Stomach (tissue), 9 donors: ENCODE measurements around the gene PAX5. TPM values are rescaled to one million over a fixed set of nuclear protein-coding genes. Genes with fewer than 3 reads are reported as not detected.
A peak's percentile ranks its signal among the peaks of the same experiment; 100 is the strongest.

Experiments used
- DNase-seq, 2 donors: peaks; one replicate each; pipeline versions ENCODE4 v3.0.0 to v3.0.0-alpha.2; 2013 to 2019
- H3K27ac ChIP-seq, 5 donors: fragments of 200-600 bp in 4 of 5; sonication (generic) in 4 of 5; one replicate each; pipeline ENCODE4 v1.5.1; 2013 to 2019; ENCODE audit warnings: mild to moderate bottlenecking in 1 of 5, moderate library complexity in 1 of 5
- H3K27me3 ChIP-seq, 3 donors: fragments of 200-600 bp; sonication (generic); one replicate each; pipeline ENCODE4 v1.5.1; 2017 to 2019; ENCODE audit warnings: mixed run types in 1 of 3
- H3K36me3 ChIP-seq, 4 donors: fragments of 200-600 bp; sonication (generic); 1 replicate in 3 of 4; 2 replicates in 1 of 4; pipeline ENCODE4 v1.5.1; 2016 to 2019
- H3K4me1 ChIP-seq, 4 donors: fragments of 200-600 bp; sonication (generic); one replicate each; pipeline ENCODE4 v1.5.1; 2016 to 2019
- H3K4me3 ChIP-seq, 4 donors: fragments of 200-600 bp; sonication (generic) in 3 of 4; one replicate each; pipeline ENCODE4 v1.5.1; 2016 to 2019; ENCODE audit warnings: mild to moderate bottlenecking in 1 of 4
- H3K9me3 ChIP-seq, 4 donors: fragments of 200-600 bp; sonication (generic); one replicate each; pipeline ENCODE4 v1.5.1; 2016 to 2019
- EP300 ChIP-seq: sonication (generic); formaldehyde crosslinking; IDR thresholded peaks from one replicate; pipeline ENCODE4 v1.6.1; 2017; ENCODE audit warnings: antibody characterized with exemption
- POLR2A ChIP-seq, 4 donors: fragments of 450-650 bp; IDR thresholded peaks; one replicate each; pipeline ENCODE4 v1.6.1; 2016; ENCODE audit warnings: antibody characterized with exemption in 4 of 4, control low read depth in 2 of 4, mild to moderate bottlenecking in 1 of 4, moderate library complexity in 1 of 4
- POLR2AphosphoS5 ChIP-seq, 3 donors: sonication (generic); formaldehyde crosslinking; IDR thresholded peaks; one replicate each; pipeline ENCODE4 v1.6.1; 2016; ENCODE audit warnings: antibody characterized with exemption in 3 of 3
- WGBS, 5 donors: extraction: QIAGEN DNeasy Blood & Tissue Kit in 3 of 5; methylation state at CpG; one replicate each; pipeline versions ENCODE4 v1.1.5 to v1.1.7; 2013 to 2018; 5-methylcytosine and 5-hydroxymethylcytosine counted together
- intact Hi-C: fragments of 100-400 bp; cut with DNase I; formaldehyde crosslinking; loops from one replicate; pipeline ENCODE4 v1.15.1; 2023; ENCODE audit warnings: low total_unique reads
- polyA plus RNA-seq, 3 donors: library from polyadenylated mRNA; stranded (reverse); fragments of 200-250 nt; gene quantifications; one replicate each; pipeline ENCODE4 v1.2.3, GENCODE V29; 2013
- total RNA-seq, 5 donors: library from RNA; depleted of rRNA; stranded (reverse); fragments of >200 nt; gene quantifications; one replicate each; pipeline versions ENCODE4 v1.1.0 to v1.2.3, GENCODE V29; 2014 to 2016
- TF ChIP-seq, protein P1 (sequence below), 7 experiments: fragments of 450-650 bp in 4 of 7; fragments of 200-600 bp in 3 of 7; sonication (generic) in 3 of 7; IDR thresholded peaks; one replicate each; pipeline ENCODE4 v1.5.1; 2016 to 2019; ENCODE audit warnings: antibody characterized with exemption in 7 of 7, control low read depth in 2 of 7, mild to moderate bottlenecking in 1 of 7
- donor health status: healthy with polysubstance abuse.
- donor health status: Bipolar disorder and iron deficiency.
- donor health status: healthy.

PAX5 gene
- total and polyA plus RNA-seq, 8 donors = 0.43 to 1.3 TPM; not detected in 6

DNA sequence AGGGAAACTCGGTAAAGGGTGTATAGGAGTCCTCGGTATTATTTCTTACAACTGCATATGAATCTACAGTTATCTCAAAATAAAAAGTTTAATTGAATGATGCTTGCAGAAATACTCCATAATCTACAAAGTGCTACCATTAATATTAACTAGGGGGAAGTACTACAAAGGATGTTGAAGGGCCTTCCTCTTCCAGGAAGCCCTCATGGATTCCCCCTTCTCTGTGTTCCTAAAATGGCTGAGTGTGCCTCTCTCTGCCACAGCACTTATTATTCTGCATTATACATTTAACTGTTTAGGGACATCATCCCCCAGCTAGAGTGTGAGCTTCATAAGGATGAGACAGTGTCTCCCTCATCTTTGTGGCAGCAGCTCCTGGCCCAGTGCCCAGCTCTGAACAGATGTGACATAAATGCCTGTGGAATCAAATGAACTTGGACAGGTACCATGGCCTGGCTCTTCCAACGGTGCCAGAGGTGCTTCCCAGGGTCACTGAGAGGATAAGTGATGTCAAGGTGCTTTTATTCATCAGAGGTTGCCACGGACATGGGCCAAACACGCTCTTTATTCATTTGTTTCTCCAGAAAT, 99.5 kb downstream of the PAX5 start:
- no peak for TF ChIP-seq POLR2AphosphoS5 (IDR thresholded peaks at IDR 0.05)
- no peak for TF ChIP-seq EP300
- TF ChIP-seq, protein P1, sequence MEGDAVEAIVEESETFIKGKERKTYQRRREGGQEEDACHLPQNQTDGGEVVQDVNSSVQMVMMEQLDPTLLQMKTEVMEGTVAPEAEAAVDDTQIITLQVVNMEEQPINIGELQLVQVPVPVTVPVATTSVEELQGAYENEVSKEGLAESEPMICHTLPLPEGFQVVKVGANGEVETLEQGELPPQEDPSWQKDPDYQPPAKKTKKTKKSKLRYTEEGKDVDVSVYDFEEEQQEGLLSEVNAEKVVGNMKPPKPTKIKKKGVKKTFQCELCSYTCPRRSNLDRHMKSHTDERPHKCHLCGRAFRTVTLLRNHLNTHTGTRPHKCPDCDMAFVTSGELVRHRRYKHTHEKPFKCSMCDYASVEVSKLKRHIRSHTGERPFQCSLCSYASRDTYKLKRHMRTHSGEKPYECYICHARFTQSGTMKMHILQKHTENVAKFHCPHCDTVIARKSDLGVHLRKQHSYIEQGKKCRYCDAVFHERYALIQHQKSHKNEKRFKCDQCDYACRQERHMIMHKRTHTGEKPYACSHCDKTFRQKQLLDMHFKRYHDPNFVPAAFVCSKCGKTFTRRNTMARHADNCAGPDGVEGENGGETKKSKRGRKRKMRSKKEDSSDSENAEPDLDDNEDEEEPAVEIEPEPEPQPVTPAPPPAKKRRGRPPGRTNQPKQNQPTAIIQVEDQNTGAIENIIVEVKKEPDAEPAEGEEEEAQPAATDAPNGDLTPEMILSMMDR (IDR thresholded peaks at IDR 0.05) = no peak
- no peak for TF ChIP-seq POLR2A (IDR thresholded peaks at IDR 0.05)
- intact Hi-C loops = no loop called here

DNA sequence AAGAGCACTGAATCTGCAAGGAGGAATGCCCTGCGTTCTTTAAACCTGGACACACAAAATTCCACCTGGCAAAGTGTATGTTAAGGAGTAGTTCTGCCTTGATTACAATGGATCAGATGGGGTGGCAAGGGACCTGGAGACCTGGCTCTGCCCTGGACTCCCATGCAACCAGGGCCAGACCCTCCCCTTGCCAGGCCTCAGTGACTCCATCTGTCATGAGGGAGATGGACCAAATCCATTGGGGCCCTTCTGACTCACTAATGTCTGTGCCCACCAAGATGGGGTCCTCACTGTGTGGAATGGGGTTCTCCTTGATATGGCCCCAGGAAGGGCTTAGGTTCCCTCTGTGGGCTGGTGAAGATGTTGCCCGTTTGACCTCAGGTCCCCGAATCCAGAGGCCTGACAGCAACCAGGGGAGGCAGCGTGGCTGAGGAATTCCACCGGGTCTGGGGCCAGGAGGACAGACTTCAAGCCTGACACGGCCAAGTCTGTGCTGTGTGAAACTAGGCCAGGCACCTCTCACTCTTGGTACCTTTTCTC, 100.3 kb downstream of the PAX5 start:
- no peak for TF ChIP-seq POLR2AphosphoS5 (IDR thresholded peaks at IDR 0.05)
- no peak for TF ChIP-seq POLR2A (IDR thresholded peaks at IDR 0.05)
- TF ChIP-seq, protein P1 (IDR thresholded peaks at IDR 0.05) = no peak
- TF ChIP-seq EP300 = no peak
- Histone ChIP-seq H3K27ac (no peak overlapping the region), H3K4me1 (no peaks in the 10 kb centered on the region), H3K27me3 (peaks cover 0 to 17% (median 0%) of the 10 kb centered on the region in 3 donors), H3K36me3 (no peaks in the 10 kb centered on the region), H3K4me3 (no peak overlapping the region), H3K9me3 (peaks cover 0 to 10% (median 0%) of the 10 kb centered on the region in 4 donors)
- WGBS, 5 donors = 72 to 81% (median 77%) methylated on average over 4 to 6 of the region's 6 CpGs
- intact Hi-C loops = no loop called here
- DNase-seq = peak in 1 of 2 donors; percentile 1

More for the DNA sequence above, 99.5 kb downstream of the PAX5 start:
- H3K27me3 ChIP-seq = peaks cover 0 to 22% (median 0%) of the 10 kb centered on the region in 3 donors
- 70 to 78% (median 77%) methylated on average over 5 of the region's 5 CpGs for WGBS, 5 donors
- peaks cover 0 to 10% (median 0%) of the 10 kb centered on the region in 4 donors for H3K9me3 ChIP-seq
- DNase-seq = peak in 1 of 2 donors; percentile 24
- no peak overlapping the region for H3K4me3 ChIP-seq
- H3K36me3 ChIP-seq = no peaks in the 10 kb centered on the region
- H3K27ac ChIP-seq = no peak overlapping the region
- no peaks in the 10 kb centered on the region for H3K4me1 ChIP-seq

DNA sequence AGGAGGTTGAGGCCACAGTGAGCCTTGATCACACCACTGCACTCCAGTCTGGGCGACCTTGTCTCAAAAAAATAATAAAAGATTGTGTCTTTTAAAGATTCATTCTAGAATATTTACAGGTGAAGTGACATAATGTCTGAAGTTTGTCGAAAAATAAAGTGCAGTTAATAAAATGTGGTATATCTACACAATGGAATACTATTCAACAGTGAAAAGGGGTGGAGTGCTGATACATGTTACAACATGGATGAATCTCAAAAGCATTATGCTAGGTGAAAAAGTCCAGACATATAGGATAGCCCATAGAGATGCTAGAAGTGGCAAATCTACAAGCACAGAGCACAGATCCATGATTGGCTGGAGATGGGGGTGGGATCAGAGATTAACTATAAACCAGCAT, 101.9 kb downstream of the PAX5 start:
- Histone ChIP-seq H3K9me3 (peaks cover 0 to 10% (median 0%) of the 10 kb centered on the region in 4 donors), H3K27ac (no peak overlapping the region), H3K4me1 (no peaks in the 10 kb centered on the region), H3K4me3 (no peak overlapping the region), H3K36me3 (no peaks in the 10 kb centered on the region), H3K27me3 (peaks cover 0 to 14% (median 0%) of the 10 kb centered on the region in 3 donors)
- WGBS, 5 donors = 42 to 48% (median 48%) methylated on average over 2 of the region's 2 CpGs
- no peak for DNase-seq
- no peak for TF ChIP-seq POLR2A (IDR thresholded peaks at IDR 0.05)
- TF ChIP-seq EP300 = no peak
- TF ChIP-seq POLR2AphosphoS5 (IDR thresholded peaks at IDR 0.05) = no peak
- TF ChIP-seq, protein P1 (IDR thresholded peaks at IDR 0.05) = no peak
- intact Hi-C loops = no loop called here

DNA sequence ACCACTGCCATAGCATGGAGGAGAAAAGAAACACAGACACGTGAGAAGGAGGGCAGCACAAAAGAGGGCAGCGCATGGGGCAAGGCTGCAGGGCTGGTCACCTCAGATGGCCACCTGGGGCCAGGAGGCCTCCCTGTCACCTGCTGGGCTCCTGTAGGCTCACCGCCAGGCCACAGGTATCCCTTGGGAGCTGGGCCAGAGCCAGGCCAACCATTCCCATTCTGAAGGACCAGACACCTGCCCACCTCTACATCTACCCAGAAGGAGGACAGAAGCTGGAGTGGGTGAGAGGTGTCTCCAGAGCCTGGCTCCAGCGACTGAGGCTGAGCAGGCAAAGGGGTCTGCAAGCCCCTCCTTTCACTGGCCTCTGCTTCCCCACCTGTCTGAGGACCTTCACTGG, 103.1 kb downstream of the PAX5 start:
- H3K36me3 ChIP-seq = no peaks in the 10 kb centered on the region
- no peaks in the 10 kb centered on the region for H3K4me1 ChIP-seq
- peaks cover 0 to 10% (median 0%) of the 10 kb centered on the region in 4 donors for H3K9me3 ChIP-seq
- WGBS, 5 donors = 68 to 89% (median 88%) methylated on average over 4 of the region's 4 CpGs
- no peak overlapping the region for H3K27ac ChIP-seq
- TF ChIP-seq POLR2A (IDR thresholded peaks at IDR 0.05) = no peak
- no peak for TF ChIP-seq EP300
- TF ChIP-seq, protein P1 (IDR thresholded peaks at IDR 0.05) = no peak
- no peak for TF ChIP-seq POLR2AphosphoS5 (IDR thresholded peaks at IDR 0.05)
- no peak overlapping the region for H3K4me3 ChIP-seq
- DNase-seq = peak in 1 of 2 donors; percentile 14
- peaks cover 0 to 8% (median 0%) of the 10 kb centered on the region in 3 donors for H3K27me3 ChIP-seq
- intact Hi-C loops = no loop called here
